Neural cell (in vitro differentiated cells): ENCODE results near the gene ADAT1.

Experiments
- CTCF ChIP-seq: fragments of 450-650 bp; IDR thresholded peaks from 2 replicates; pipeline ENCODE4 v1.5.1; 2014; ENCODE audit warnings: antibody characterized with exemption, mild to moderate bottlenecking, moderate library complexity; ENCODE audit not compliant: poor library complexity, severe bottlenecking
- EP300 ChIP-seq: fragments of 450-650 bp; conservative IDR thresholded peaks from 2 replicates; pipeline ENCODE4 v1.6.1; 2014; ENCODE audit warnings: antibody characterized with exemption, mild to moderate bottlenecking, moderate library complexity; ENCODE audit not compliant: poor library complexity, severe bottlenecking
- EZH2 ChIP-seq: fragments of 200-600, 300-800 bp; shearing (Covaris generic), sonication (generic); IDR thresholded peaks from 2 replicates; pipeline ENCODE4 v1.6.1; 2014; ENCODE audit warnings: antibody characterized with exemption, low read length, borderline replicate concordance, mild to moderate bottlenecking; ENCODE audit not compliant: insufficient read depth, poor library complexity, severe bottlenecking
- MXI1 ChIP-seq: fragments of 450-650 bp; conservative IDR thresholded peaks from 2 replicates; pipeline ENCODE4 v1.6.1; 2014; ENCODE audit warnings: antibody characterized with exemption, mild to moderate bottlenecking; ENCODE audit not compliant: poor library complexity, severe bottlenecking
- SMC3 ChIP-seq: fragments of 450-650 bp; conservative IDR thresholded peaks from 2 replicates; pipeline ENCODE4 v1.6.1; 2014; ENCODE audit warnings: antibody characterized with exemption, mild to moderate bottlenecking, moderate library complexity; ENCODE audit not compliant: poor library complexity
- TF ChIP-seq, protein P1 (sequence below): IDR thresholded peaks from 2 replicates; pipeline ENCODE4 v1.6.1; 2012; ENCODE audit warnings: borderline replicate concordance

DNA sequence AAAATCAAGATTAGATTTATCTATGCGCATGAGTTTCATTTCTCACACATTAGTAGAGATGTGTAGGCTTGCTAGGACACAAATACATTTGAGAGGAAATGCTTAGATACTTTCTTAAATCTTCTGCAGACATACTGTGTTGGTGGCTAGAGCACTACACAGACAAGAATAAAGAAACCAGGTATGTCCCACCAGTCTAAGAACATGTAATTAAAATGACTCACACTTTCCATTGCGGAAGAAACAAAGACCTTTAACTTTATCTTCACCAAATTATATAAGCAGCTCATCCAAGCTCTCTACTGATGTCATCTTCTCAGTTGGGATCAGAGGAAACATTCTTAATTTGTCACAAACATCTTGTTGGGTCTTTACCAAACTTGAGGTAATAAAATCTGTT is 44.4 kb downstream of the ADAT1 start:
- no peak for TF ChIP-seq CTCF
- no peak for TF ChIP-seq EP300
- TF ChIP-seq EZH2, result no peak
- TF ChIP-seq MXI1, result no peak
- TF ChIP-seq, protein P1, sequence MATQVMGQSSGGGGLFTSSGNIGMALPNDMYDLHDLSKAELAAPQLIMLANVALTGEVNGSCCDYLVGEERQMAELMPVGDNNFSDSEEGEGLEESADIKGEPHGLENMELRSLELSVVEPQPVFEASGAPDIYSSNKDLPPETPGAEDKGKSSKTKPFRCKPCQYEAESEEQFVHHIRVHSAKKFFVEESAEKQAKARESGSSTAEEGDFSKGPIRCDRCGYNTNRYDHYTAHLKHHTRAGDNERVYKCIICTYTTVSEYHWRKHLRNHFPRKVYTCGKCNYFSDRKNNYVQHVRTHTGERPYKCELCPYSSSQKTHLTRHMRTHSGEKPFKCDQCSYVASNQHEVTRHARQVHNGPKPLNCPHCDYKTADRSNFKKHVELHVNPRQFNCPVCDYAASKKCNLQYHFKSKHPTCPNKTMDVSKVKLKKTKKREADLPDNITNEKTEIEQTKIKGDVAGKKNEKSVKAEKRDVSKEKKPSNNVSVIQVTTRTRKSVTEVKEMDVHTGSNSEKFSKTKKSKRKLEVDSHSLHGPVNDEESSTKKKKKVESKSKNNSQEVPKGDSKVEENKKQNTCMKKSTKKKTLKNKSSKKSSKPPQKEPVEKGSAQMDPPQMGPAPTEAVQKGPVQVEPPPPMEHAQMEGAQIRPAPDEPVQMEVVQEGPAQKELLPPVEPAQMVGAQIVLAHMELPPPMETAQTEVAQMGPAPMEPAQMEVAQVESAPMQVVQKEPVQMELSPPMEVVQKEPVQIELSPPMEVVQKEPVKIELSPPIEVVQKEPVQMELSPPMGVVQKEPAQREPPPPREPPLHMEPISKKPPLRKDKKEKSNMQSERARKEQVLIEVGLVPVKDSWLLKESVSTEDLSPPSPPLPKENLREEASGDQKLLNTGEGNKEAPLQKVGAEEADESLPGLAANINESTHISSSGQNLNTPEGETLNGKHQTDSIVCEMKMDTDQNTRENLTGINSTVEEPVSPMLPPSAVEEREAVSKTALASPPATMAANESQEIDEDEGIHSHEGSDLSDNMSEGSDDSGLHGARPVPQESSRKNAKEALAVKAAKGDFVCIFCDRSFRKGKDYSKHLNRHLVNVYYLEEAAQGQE, result no peak
- TF ChIP-seq SMC3, result no peak
